ENCODE measurements around the gene LRRC10.
A peak's percentile ranks its signal among the peaks of the same experiment; 100 is the strongest.

The LRRC10 gene

DNA sequence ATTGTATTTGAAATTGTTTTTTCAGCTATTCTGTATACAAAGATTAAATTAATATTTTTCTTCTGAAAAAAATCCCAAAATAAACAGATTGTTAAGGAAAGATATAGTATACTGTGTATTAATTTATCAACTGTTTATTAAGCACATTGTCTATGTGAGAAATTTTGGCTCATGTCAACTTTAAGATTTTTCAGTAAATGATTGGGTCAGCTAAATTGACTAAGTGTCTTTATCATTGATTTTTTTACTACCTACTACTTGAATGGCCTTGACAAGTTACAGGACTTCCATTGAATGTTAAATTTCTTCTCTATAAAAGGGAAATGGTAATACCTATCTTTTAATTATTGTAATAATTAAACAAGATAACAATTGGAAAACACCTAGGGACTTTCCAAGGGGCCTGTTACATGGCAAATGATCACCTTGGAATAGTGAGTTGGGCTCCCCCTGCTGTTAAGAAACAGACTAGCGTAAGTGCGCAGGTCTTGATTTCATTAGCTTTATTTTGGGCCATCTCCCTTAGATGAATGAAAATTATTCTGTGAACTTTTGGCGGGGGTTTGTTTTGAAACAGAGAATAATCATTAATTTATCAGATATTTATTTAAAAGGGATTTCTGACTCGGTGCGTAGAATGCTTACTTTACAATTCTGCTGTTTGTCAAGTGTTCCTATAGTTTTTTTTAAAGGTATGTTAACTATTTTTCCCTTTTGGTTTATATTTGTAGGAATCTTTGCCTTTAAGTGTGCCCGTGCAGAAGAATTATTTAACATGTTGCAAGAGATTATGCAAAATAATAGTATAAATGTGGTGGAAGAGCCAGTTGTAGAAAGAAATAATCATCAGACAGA lies 39.9 kb downstream of the LRRC10 start:
- intact Hi-C loops (cut with DNase I): loop anchor here (2.0 kb wide), 1 partner anchor 156 kb away; no protein-coding TSS in a partner anchor
- peak in 4 of 10 donors; percentile 20 to 47 (median 32) for DNase-seq

DNA sequence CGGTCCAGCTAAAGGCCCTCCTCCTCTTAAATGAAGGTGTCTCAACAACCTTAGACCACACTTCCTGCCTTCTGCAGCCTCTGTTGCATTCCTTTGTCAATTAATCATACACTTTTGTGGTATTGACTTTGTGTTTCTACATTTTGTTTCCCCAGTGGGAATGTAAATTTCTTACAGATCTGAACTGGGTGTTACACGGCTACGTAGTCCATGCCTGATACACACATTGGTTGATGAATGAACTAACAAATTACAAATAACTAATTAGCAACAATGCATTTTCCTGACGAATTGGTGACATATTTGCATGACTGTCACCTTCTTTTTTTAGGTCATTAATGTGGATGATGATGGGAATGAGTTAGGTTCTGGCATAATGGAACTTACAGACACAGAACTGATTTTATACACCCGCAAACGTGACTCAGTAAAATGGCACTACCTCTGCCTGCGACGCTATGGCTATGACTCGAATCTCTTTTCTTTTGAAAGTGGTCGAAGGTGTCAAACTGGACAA lies 40.6 kb downstream of the LRRC10 start:
- no peak for DNase-seq

DNA sequence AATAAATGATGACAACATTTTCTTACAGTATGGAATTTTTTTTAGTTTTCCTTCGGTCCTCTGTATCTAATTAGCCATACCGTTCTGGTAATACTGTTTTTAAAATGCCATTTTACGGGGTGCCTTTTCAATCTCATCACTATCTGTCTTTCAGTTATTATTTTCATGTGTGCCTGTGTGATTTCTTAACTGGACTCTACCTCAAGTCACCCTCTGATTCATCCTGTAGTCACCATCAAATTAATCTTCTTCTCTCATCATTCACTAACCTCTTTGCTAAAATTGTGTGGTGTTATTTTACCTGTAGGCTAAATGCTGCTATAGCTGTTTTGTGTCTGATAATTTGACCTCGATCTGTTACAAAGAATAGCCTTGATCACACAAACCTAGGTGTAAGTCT lies 41.5 kb downstream of the LRRC10 start:
- DNase-seq: no peak
- intact Hi-C loops (cut with DNase I): loop anchor here (10.0 kb wide), 1 partner anchor 94 kb away; the partner anchor contains the start of gene FRS2

More for the DNA sequence above, 40.6 kb downstream of the LRRC10 start:
- intact Hi-C loops (cut with DNase I): loop anchor here (2.0 to 10.0 kb wide), 2 partner anchors 95 to 155 kb away; partner anchors contain the start of gene FRS2

DNA sequence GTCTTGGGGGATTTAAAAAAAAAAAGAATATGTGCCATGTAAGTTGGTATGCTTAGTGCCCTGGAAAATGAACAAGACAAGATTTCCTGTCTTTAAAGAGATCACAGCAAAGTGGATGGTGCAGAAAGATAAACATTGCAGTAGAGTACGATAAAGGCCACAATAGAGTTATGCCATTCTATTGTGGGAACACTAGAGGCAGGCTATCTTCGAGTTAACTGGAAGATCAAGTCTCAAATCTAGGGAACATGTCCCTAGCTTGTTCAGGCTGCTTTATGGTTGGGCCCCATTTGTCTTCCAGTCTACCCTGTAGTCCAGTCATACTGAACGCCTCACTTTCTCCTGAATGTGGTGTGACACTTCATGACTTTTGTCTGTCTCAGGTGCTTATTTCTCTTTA lies 44.1 kb downstream of the LRRC10 start:
- intact Hi-C loops (cut with DNase I): loop anchor here (10.0 kb wide), 1 partner anchor 92 kb away; the partner anchor contains the start of gene FRS2

DNA sequence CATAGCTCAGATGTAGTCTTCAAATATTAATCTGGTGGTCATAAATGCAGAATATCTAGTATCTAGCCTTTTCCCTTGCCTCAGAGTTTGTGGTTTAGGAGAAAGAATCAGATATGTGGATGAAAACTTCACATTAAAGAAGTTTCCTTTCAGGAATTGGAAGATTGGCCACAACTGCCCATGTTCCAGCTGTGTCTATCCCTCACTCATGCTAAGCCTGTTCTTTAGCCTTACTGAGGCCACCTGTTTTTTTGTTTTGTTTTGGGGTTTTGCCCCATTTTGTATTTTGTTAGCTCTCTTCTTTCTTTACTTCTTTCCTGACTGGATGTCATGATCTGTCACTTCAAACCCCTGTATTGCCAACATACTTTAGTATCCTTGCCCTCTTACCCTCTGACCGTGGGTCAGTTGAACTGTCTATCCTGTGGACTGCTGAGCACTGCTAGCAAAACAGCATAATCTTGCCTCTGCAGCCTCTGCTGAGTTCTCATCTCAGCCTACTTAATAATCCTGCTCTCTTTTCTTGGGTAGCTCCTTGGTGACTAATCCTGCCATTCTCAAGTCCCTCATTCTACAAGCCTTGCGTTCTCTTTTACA lies 47.4 kb downstream of the LRRC10 start:
- DNase-seq: no peak
- intact Hi-C loops (cut with DNase I): loop anchor here (10.0 kb wide), 1 partner anchor 88 kb away; the partner anchor contains the start of gene FRS2

More for the DNA sequence above, 44.1 kb downstream of the LRRC10 start:
- no peak for DNase-seq

Data from posterior cingulate gyrus (tissue), 11 donors.